CD4-positive, alpha-beta T cell treated with Interleukin-6 at 100 ng/mL for 8 hours (primary cell): ENCODE results near the gene CACNA1C.

Experiments
- DNase-seq: peaks from one replicate; pipeline ENCODE4 v3.0.0-alpha.2; 2020; ENCODE audit warnings: mixed read lengths, low spot score

Gene CACNA1C

GRCh38 chr12:2456122-2456812 lies 403.5 kb downstream of the CACNA1C start:
- DNase-seq: no peak

GRCh38 chr12:2456813-2457186 lies 404.0 kb downstream of the CACNA1C start:
- DNase-seq: no peak

- DNase-seq: no peak
Measured at GRCh38 chr12:2457215-2457932, 404.6 kb downstream of the CACNA1C start.

- no peak for DNase-seq
Measured at GRCh38 chr12:2457933-2458414, 405.2 kb downstream of the CACNA1C start.

- no peak for DNase-seq
Measured at GRCh38 chr12:2460051-2460670, 407.4 kb downstream of the CACNA1C start.

- no peak for DNase-seq
Measured at GRCh38 chr12:2461046-2461445, 408.3 kb downstream of the CACNA1C start.

- DNase-seq: no peak
Measured at GRCh38 chr12:2461645-2462044, 408.9 kb downstream of the CACNA1C start.

GRCh38 chr12:2462087-2462486 lies 409.3 kb downstream of the CACNA1C start:
- DNase-seq: no peak

GRCh38 chr12:2463719-2464118 lies 410.9 kb downstream of the CACNA1C start:
- no peak for DNase-seq

- DNase-seq: no peak
Measured at GRCh38 chr12:2465681-2466080, 412.9 kb downstream of the CACNA1C start.

- no peak for DNase-seq
Measured at GRCh38 chr12:2466211-2466610, 413.4 kb downstream of the CACNA1C start.

- DNase-seq: no peak
Measured at GRCh38 chr12:2467447-2468195, 414.8 kb downstream of the CACNA1C start.

- DNase-seq: no peak
Measured at GRCh38 chr12:2475984-2476383, 423.2 kb downstream of the CACNA1C start.

- DNase-seq: no peak
Measured at GRCh38 chr12:2477009-2477766, 424.4 kb downstream of the CACNA1C start.

GRCh38 chr12:2479851-2480535 lies 427.2 kb downstream of the CACNA1C start:
- DNase-seq: no peak

GRCh38 chr12:2481346-2481745 lies 428.6 kb downstream of the CACNA1C start:
- DNase-seq: no peak

- DNase-seq: no peak
Measured at GRCh38 chr12:2481951-2482350, 429.2 kb downstream of the CACNA1C start.

- no peak for DNase-seq
Measured at GRCh38 chr12:2482938-2483660, 430.3 kb downstream of the CACNA1C start.

GRCh38 chr12:2483713-2484112 lies 430.9 kb downstream of the CACNA1C start:
- no peak for DNase-seq

GRCh38 chr12:2484141-2484776 lies 431.5 kb downstream of the CACNA1C start:
- DNase-seq: no peak
